IMR-90 (cell line): Measurements from ENCODE around the gene CD6. TPM values are rescaled to one million over a fixed set of nuclear protein-coding genes. Genes with fewer than 3 reads are reported as not detected.

Experiments
- ATAC-seq: fragments of 200-7000 bp; cut with Tn5 transposase; 2 replicates; pipeline ENCODE4 v1.9.1; 2020; ENCODE audit warnings: low read depth, mild to moderate bottlenecking, moderate library complexity
- BruUV-seq: library from RNA; stranded (reverse); fragments of 400-500 nt; replicated peaks from 2 replicates; lab custom pipeline; 2021; lab: Mats Ljungman, UMichigan
- CTCF ChIA-PET: fragments of 300-600 bp; formaldehyde crosslinking; extraction: SDS; loops from one replicate; lab custom pipeline; 2021; ENCODE audit warnings: antibody characterized with exemption; lab: Yijun Ruan, JAX
- POLR2A ChIA-PET: fragments of 300-600 bp; sonication (Branson Sonifier 250); formaldehyde crosslinking; loops from one replicate; lab custom pipeline; 2022; ENCODE audit warnings: antibody characterized with exemption; ENCODE audit not compliant: unreplicated experiment; lab: Charles Lee
- DNase-seq: peaks from one replicate; pipeline ENCODE4 v3.0.0; 2013
- H2AFZ ChIP-seq: replicated peaks from 2 replicates; pipeline ENCODE3; 2013; ENCODE audit warnings: low read length, mild to moderate bottlenecking; ENCODE audit not compliant: poor library complexity
- H2AK5ac ChIP-seq: 2 replicates; pipeline ENCODE4 v1.6.1; 2013; ENCODE audit warnings: low read depth, low read length, inconsistent platforms
- H2AK9ac ChIP-seq: replicated peaks from 2 replicates; pipeline ENCODE3; 2013; ENCODE audit warnings: mild to moderate bottlenecking, low read depth, low read length, moderate library complexity; ENCODE audit not compliant: poor library complexity
- H2BK120ac ChIP-seq: 2 replicates; pipeline ENCODE4 v1.6.1; 2013; ENCODE audit warnings: low read depth, low read length, inconsistent platforms
- H2BK15ac ChIP-seq: 3 replicates; pipeline ENCODE4 v1.6.1; 2013; ENCODE audit warnings: low read depth, low read length, inconsistent platforms
- H2BK20ac ChIP-seq: 2 replicates; pipeline ENCODE4 v1.6.1; 2013; ENCODE audit warnings: low read depth, mild to moderate bottlenecking, inconsistent platforms, low read length, moderate library complexity
- H2BK5ac ChIP-seq: 2 replicates; pipeline ENCODE4 v1.6.1; 2013; ENCODE audit warnings: mild to moderate bottlenecking, low read depth, low read length, inconsistent platforms; ENCODE audit not compliant: poor library complexity, severe bottlenecking
- H3K14ac ChIP-seq: replicated peaks from 2 replicates; pipeline ENCODE4 v1.6.1; 2013; ENCODE audit warnings: low read depth, low read length, inconsistent platforms
- H3K18ac ChIP-seq: 2 replicates; pipeline ENCODE4 v1.6.1; 2013; ENCODE audit warnings: low read depth, low read length, control low read depth
- H3K23ac ChIP-seq: 2 replicates; pipeline ENCODE4 v1.6.1; 2013; ENCODE audit warnings: low read depth, low read length, inconsistent platforms
- H3K27ac ChIP-seq: 2 replicates; pipeline ENCODE4 v1.5.1; 2013; ENCODE audit warnings: mild to moderate bottlenecking, control low read depth, low read length; ENCODE audit not compliant: insufficient read depth
- H3K27me3 ChIP-seq: 2 replicates; pipeline ENCODE4 v1.6.1; 2013; ENCODE audit warnings: low read length; ENCODE audit not compliant: control insufficient read depth, insufficient read depth
- H3K36me3 ChIP-seq: 2 replicates; pipeline ENCODE4 v1.6.1; 2013; ENCODE audit warnings: low read length, mixed read lengths; ENCODE audit not compliant: control insufficient read depth, insufficient read depth
- H3K4ac ChIP-seq: 2 replicates; pipeline ENCODE4 v1.6.1; 2013; ENCODE audit warnings: low read depth, low read length, inconsistent platforms
- H3K4me1 ChIP-seq: 2 replicates; pipeline ENCODE4 v1.6.1; 2013; ENCODE audit warnings: low read length, mixed read lengths; ENCODE audit not compliant: control insufficient read depth, insufficient read depth
- H3K4me2 ChIP-seq: 2 replicates; pipeline ENCODE4 v1.6.1; 2013; ENCODE audit warnings: low read depth, mild to moderate bottlenecking, control low read depth, low read length, moderate library complexity
- H3K4me3 ChIP-seq: 2 replicates; pipeline ENCODE4 v1.5.1; 2013; ENCODE audit warnings: low read depth, mild to moderate bottlenecking, control low read depth, low read length, moderate library complexity; ENCODE audit not compliant: insufficient read depth
- H3K56ac ChIP-seq: 2 replicates; pipeline ENCODE4 v1.6.1; 2013; ENCODE audit warnings: low read length, inconsistent platforms; ENCODE audit not compliant: insufficient read depth; ENCODE audit errors: extremely low read depth
- H3K79me1 ChIP-seq, 2 experiments: 2 replicates each; pipeline ENCODE4 v1.6.1; 2013; ENCODE audit warnings: low read length in 2 of 2, inconsistent platforms in 1 of 2, low read depth in 1 of 2
- H3K9ac ChIP-seq: 2 replicates; pipeline ENCODE4 v1.6.1; 2013; ENCODE audit warnings: low read depth, low read length, control low read depth
- H3K9me1 ChIP-seq: 2 replicates; pipeline ENCODE4 v1.6.1; 2013; ENCODE audit warnings: low read length, inconsistent platforms; ENCODE audit not compliant: insufficient read depth
- H3K9me3 ChIP-seq: 2 replicates; pipeline ENCODE4 v1.6.1; 2013; ENCODE audit warnings: low read length; ENCODE audit not compliant: control insufficient read depth, insufficient read depth
- H4K20me1 ChIP-seq: 2 replicates; pipeline ENCODE4 v1.6.1; 2013; ENCODE audit warnings: low read length, inconsistent platforms; ENCODE audit not compliant: insufficient read depth
- H4K5ac ChIP-seq: 2 replicates; pipeline ENCODE4 v1.6.1; 2013; ENCODE audit warnings: mild to moderate bottlenecking, low read depth, low read length, control low read depth
- H4K8ac ChIP-seq, 2 experiments: 2 replicates each; pipeline ENCODE4 v1.6.1; 2013; ENCODE audit warnings: low read depth in 2 of 2, low read length in 2 of 2, control low read depth in 1 of 2, inconsistent platforms in 1 of 2
- H4K91ac ChIP-seq: 2 replicates; pipeline ENCODE4 v1.6.1; 2013; ENCODE audit warnings: low read depth, low read length, inconsistent platforms; ENCODE audit not compliant: insufficient read depth
- MAZ ChIP-seq: IDR thresholded peaks from 2 replicates; pipeline ENCODE4 v1.6.1; 2012; ENCODE audit warnings: low read depth, mild to moderate bottlenecking, low read length, improper control_type of control experiment, moderate library complexity, borderline replicate concordance
- NFE2L2 ChIP-seq: fragments of 150-350 bp; IDR thresholded peaks from 2 replicates; pipeline ENCODE4 v1.6.1; 2016; ENCODE audit warnings: low read depth, mild to moderate bottlenecking, low read length
- RAD21 ChIP-seq: IDR thresholded peaks from 2 replicates; pipeline ENCODE4 v1.6.1; 2012; ENCODE audit warnings: low read length, improper control_type of control experiment
- RCOR1 ChIP-seq: IDR thresholded peaks from 2 replicates; pipeline ENCODE4 v1.6.1; 2012; ENCODE audit warnings: mild to moderate bottlenecking, low read length, improper control_type of control experiment; ENCODE audit not compliant: insufficient replicate concordance
- WGBS, 2 experiments: methylation state at CpG; one replicate each; pipeline versions ENCODE4 v1.1.5 to v1.1.7; 2013; ENCODE audit warnings: missing lambda C conversion rate in 2 of 2; ENCODE audit not compliant: insufficient read length in 1 of 2; ENCODE audit errors: extremely low coverage in 2 of 2; 5-methylcytosine and 5-hydroxymethylcytosine counted together
- dilution Hi-C: fragments of 300-500 bp; cut with HindIII; formaldehyde crosslinking; loops from one replicate; pipeline ENCODE4 v1.14.3; 2018; ENCODE audit warnings: low sequenced_read_pairs; ENCODE audit not compliant: unreplicated experiment
- in situ Hi-C: fragments of 300-500 bp; cut with MboI; formaldehyde crosslinking; loops from 3 replicates; pipeline ENCODE4 v1.14.3; 2019; ENCODE audit warnings: low sequenced_read_pairs, inconsistent platforms, mixed read lengths
- intact Hi-C: fragments of 100-400 bp; cut with micrococcal nuclease; formaldehyde crosslinking; loops from 2 replicates; pipeline ENCODE4 v1.10.0; 2022
- polyA plus RNA-seq, 3 experiments: library from polyadenylated mRNA; depleted of rRNA; stranded (reverse); fragments of >200 nt; gene quantifications; 2 replicates each; pipeline ENCODE4 v1.2.3, GENCODE V29; 2012; ENCODE audit warnings: low replicate concordance in 1 of 3
- total RNA-seq: library from RNA; depleted of rRNA; stranded (reverse); fragments of >200 nt; gene quantifications from 2 replicates; pipeline ENCODE4 v1.2.3, GENCODE V29; 2012
- TF ChIP-seq, protein P1 (sequence below): fragments of 150-350 bp; IDR thresholded peaks from 2 replicates; pipeline ENCODE4 v1.6.1; 2017; ENCODE audit warnings: mild to moderate bottlenecking, antibody characterized with exemption, low read length, low read depth

The CD6 gene
- total and polyA plus RNA-seq, 2 of the 4 experiments (the other 2 are of a cell fraction): not detected

- CTCF ChIA-PET: no interaction called here
- no peak for ATAC-seq
- no CpG with 5 or more reads among the region's 9 CpGs for WGBS, 2 experiments
Observed at GRCh38 chr11:61068581-61068980, 97.1 kb downstream of the CD6 start.

More at GRCh38 chr11:61068581-61068980, 97.1 kb downstream of the CD6 start:
- H4K20me1 ChIP-seq: no peaks in the 10 kb centered on the region
- H3K4me1 ChIP-seq: no peaks in the 10 kb centered on the region
- H3K27ac ChIP-seq: no peak overlapping the region
- no peak overlapping the region for H4K91ac ChIP-seq
- H3K36me3 ChIP-seq: no peaks in the 10 kb centered on the region
- H2BK20ac ChIP-seq: no peak overlapping the region
- H2AFZ ChIP-seq: peak overlapping the region; percentile 11
- H2AK9ac ChIP-seq: no peak overlapping the region
- no peak for TF ChIP-seq RAD21
- TF ChIP-seq, protein P1, sequence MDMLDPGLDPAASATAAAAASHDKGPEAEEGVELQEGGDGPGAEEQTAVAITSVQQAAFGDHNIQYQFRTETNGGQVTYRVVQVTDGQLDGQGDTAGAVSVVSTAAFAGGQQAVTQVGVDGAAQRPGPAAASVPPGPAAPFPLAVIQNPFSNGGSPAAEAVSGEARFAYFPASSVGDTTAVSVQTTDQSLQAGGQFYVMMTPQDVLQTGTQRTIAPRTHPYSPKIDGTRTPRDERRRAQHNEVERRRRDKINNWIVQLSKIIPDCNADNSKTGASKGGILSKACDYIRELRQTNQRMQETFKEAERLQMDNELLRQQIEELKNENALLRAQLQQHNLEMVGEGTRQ: no peak
- TF ChIP-seq MAZ: no peak
- no peak for TF ChIP-seq RCOR1
- TF ChIP-seq NFE2L2: no peak
- intact Hi-C loops (no loop called here), dilution Hi-C loops (no loop called here), in situ Hi-C loops (no loop called here)
- H3K18ac ChIP-seq: no peak overlapping the region
- H2BK15ac ChIP-seq: no peak overlapping the region
- H3K23ac ChIP-seq: no peak overlapping the region
- H3K14ac ChIP-seq: no peak overlapping the region
- no peak overlapping the region for H3K56ac ChIP-seq
- no peaks in the 10 kb centered on the region for H3K9me3 ChIP-seq
- H3K4ac ChIP-seq: no peak overlapping the region
- no peak overlapping the region for H3K4me3 ChIP-seq
- H2AK5ac ChIP-seq: no peak overlapping the region
- POLR2A ChIA-PET: no interaction called here
- H2BK5ac ChIP-seq: no peak overlapping the region
- H3K27me3 ChIP-seq: peaks cover 16% of the 10 kb centered on the region
- H4K8ac ChIP-seq: no peak overlapping the region
- no peak overlapping the region for H2BK120ac ChIP-seq
- H3K79me1 ChIP-seq: no peaks in the 10 kb centered on the region
- DNase-seq: no peak
- BruUV-seq: no TSS peak
- H3K9me1 ChIP-seq: no peaks in the 10 kb centered on the region
- no peak overlapping the region for H3K9ac ChIP-seq
- H4K5ac ChIP-seq: no peak overlapping the region
- H3K4me2 ChIP-seq: no peak overlapping the region
